Measurements from ENCODE around the gene ATOH8. TPM values are rescaled to one million over a fixed set of nuclear protein-coding genes. Genes with fewer than 3 reads are reported as not detected.

Gene ATOH8, protein sequence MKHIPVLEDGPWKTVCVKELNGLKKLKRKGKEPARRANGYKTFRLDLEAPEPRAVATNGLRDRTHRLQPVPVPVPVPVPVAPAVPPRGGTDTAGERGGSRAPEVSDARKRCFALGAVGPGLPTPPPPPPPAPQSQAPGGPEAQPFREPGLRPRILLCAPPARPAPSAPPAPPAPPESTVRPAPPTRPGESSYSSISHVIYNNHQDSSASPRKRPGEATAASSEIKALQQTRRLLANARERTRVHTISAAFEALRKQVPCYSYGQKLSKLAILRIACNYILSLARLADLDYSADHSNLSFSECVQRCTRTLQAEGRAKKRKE
- polyA plus RNA-seq (ENCODE audit: low read depth in 6 of 6) = not detected

DNA sequence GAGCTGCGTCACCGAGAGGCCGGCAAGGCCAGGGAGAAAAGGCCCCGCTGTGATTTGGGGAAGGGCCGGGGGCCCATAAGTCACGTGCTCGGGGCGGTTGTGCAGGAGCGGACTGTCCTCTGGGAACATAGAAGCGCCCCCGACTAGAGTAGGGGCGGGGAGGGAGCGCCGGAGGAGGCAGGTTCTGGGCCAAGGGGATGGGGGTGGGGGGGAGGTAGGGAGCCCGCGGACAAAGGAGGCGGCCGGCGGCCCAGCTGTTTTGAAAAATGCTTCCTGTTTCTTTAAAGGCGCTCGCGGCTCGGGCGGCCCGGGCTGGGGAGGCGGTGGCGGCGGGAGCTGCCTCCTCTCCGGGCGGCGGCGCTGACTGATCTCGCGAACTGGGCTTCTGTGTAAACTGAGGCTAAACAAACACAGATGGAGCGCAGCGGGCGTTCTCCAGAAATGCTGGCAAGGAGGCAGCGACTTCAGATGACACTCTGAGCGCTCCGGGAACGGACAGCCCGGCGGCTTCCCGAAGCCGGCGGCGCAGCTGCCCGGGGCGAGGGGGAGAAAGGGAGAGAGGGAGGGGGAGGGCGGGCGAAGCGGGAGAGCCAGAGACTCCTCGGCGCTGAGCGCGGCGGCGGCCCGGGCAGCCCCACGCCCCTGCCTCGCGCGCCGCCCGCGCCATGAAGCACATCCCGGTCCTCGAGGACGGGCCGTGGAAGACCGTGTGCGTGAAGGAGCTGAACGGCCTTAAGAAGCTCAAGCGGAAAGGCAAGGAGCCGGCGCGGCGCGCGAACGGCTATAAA lies at the start of gene ATOH8:
ATOH8 (plus strand) TSS at position 467 of the 788 bp plus-strand sequence; CDS start at position 666, 199 bp downstream.
- H3K4me1 Mint-ChIP-seq = peaks cover 29 to 36% (median 32%) of the 10 kb centered on the region in 3 donors
- peak within 1 kb of the TSS in 3 of 6 donors; percentile 69 to 79 (median 75) for H3K27ac Mint-ChIP-seq
- H3K36me3 Mint-ChIP-seq = no peaks in the 10 kb centered on the region
- H3K4me3 Mint-ChIP-seq = peak within 1 kb of the TSS; percentile 85 to 94 (median 90)
- H3K9me3 Mint-ChIP-seq = peaks cover 0 to 5% (median 0%) of the 10 kb centered on the region in 7 donors
- peak; percentile 24 to 29 for ATAC-seq (ENCODE audit: low read depth in 2 of 2)
- DNase-seq = peak; percentile 35
- H3K27me3 Mint-ChIP-seq = peaks cover 29 to 52% (median 44%) of the 10 kb centered on the region in 3 donors

DNA sequence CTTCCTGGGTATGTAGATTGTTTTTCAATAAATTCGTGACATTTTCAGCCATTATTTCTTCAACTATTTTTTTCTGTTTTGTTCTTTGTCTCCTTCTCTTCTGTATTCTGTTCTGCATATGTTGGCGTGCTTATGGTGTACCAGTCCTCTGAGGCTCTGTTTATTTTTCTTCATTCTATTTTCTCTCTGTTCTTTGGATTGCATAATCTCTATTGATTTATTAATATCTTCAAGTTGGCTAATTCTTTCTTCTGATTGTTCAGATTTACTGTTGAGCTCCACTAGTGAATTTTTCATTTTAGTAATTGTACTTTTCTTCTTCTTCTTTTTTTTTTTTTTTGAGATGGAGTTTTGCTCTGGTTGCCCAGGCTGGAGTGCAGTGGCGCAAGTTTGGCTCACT lies 49.8 kb upstream of the ATOH8 start:
- H3K4me1 Mint-ChIP-seq = peaks cover 30 to 44% (median 44%) of the 10 kb centered on the region in 3 donors
- DNase-seq (no peak), ATAC-seq (ENCODE audit: low read depth in 2 of 2) (no peak)
- peaks cover 0 to 3% (median 0%) of the 10 kb centered on the region in 7 donors for H3K9me3 Mint-ChIP-seq
- peak overlapping the region in 5 of 8 donors; percentile 2 to 88 (median 83) for H3K4me3 Mint-ChIP-seq
- no peaks in the 10 kb centered on the region for H3K36me3 Mint-ChIP-seq
- H3K27me3 Mint-ChIP-seq = peaks cover 0 to 5% (median 0%) of the 10 kb centered on the region in 3 donors
- peak overlapping the region; percentile 89 to 96 (median 92) for H3K27ac Mint-ChIP-seq

DNA sequence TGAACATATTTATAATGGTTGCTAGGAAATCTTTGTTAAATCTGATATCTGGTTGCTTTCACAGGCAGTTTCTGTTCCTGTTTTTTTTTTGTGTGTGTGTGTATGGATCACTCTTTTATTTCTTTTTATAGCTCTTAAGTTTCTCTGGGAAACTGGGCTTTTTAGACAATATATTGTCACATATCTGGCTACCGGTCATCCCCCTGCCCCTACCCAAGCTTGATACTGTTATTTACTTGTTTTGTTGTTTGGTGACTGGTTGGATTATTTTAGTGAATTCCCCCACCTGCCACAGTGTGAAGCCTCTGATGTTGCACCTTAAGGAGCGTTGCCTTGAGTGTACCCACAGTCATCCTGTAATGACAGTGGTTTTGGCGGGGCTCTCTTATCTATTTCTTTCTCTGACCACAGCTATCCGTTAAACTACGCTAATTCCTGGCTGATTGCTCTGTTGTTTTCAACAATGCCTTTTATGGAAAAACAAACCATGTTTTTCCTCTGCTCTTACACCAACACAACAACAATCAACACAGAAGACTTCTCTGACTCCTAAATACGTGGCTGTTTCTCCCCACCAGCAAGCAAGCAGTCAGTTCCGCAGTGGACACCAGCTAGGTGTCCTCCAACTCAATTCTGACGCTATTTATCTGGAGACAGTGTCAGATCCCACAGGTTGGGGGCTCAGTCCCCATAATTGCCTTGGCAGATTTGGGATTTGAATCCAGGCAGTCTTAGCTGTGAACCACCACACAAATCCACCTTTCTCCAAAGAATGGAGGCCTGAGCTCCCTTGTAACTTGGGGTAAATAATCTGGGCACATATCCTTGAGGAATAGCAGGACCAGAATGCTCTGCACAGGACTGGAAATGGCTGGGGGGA lies 48.8 kb upstream of the ATOH8 start:
- ATAC-seq (ENCODE audit: low read depth in 2 of 2) (peak; percentile 66 to 70), DNase-seq (peak; percentile 69)
- H3K36me3 Mint-ChIP-seq = no peaks in the 10 kb centered on the region
- H3K4me1 Mint-ChIP-seq = peaks cover 30 to 44% (median 44%) of the 10 kb centered on the region in 3 donors
- H3K9me3 Mint-ChIP-seq = peaks cover 0 to 2% (median 0%) of the 10 kb centered on the region in 7 donors
- H3K27ac Mint-ChIP-seq = peak overlapping the region; percentile 89 to 96 (median 92)
- peak overlapping the region; percentile 46 to 88 (median 80) for H3K4me3 Mint-ChIP-seq
- H3K27me3 Mint-ChIP-seq = peaks cover 0 to 13% (median under 1%) of the 10 kb centered on the region in 3 donors

DNA sequence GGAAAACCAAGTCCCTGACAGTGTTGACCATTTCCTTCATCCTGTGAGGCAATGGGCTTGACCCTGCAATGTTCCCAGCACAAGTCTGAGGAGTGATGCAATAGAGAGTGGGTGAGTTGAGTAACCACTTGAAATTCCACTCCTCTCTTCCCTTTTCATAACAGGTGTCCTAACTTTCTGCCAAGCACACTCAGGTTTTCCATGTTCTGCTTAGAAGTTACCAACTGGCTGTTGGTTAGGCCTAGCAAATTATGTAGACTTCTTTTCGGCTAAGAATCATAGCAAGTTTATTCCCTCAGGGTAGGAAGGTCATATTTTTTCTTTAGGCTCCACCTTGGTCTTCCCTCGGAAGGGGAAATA lies 48.1 kb upstream of the ATOH8 start:
- H3K9me3 Mint-ChIP-seq = peaks cover 0 to 2% (median 0%) of the 10 kb centered on the region in 7 donors
- H3K4me3 Mint-ChIP-seq = peak overlapping the region in 3 of 8 donors; percentile 25 to 88 (median 83)
- H3K27ac Mint-ChIP-seq = peak overlapping the region; percentile 24 to 96 (median 92)
- ATAC-seq (ENCODE audit: low read depth in 2 of 2) (no peak), DNase-seq (no peak)
- H3K36me3 Mint-ChIP-seq = no peaks in the 10 kb centered on the region
- H3K27me3 Mint-ChIP-seq = peaks cover 3 to 14% (median 7%) of the 10 kb centered on the region in 3 donors
- H3K4me1 Mint-ChIP-seq = peaks cover 30 to 44% (median 44%) of the 10 kb centered on the region in 3 donors

DNA sequence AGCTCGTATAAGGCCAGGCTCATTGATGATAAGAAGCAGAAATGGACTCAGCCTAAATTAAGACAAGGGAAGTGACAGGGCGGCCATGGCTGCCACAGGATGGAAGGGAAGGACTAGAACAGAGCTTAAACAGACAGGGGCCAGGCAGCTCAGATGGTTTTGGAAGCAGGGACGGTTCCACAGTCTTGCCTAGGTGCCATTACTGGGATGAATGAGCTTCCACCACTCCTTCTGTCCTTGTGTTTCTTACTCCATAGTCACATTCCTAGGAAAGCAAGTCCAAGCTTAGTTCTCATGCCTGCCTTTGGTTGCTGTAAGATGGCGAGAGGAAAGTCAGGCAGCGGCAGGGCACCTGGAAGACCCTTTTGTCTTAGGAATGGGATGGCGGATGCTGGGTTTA lies 47.7 kb upstream of the ATOH8 start:
- Mint-ChIP-seq H3K27me3 (peaks cover 7 to 14% (median 11%) of the 10 kb centered on the region in 3 donors), H3K27ac (peak overlapping the region in 5 of 6 donors; percentile 24 to 96 (median 91)), H3K4me3 (peak overlapping the region in 2 of 8 donors; percentile 25 to 72), H3K36me3 (no peaks in the 10 kb centered on the region), H3K4me1 (peaks cover 30 to 44% (median 44%) of the 10 kb centered on the region in 3 donors), H3K9me3 (peaks cover 0 to 2% (median 0%) of the 10 kb centered on the region in 7 donors)
- DNase-seq = no peak
- ATAC-seq (ENCODE audit: low read depth in 2 of 2) = no peak

DNA sequence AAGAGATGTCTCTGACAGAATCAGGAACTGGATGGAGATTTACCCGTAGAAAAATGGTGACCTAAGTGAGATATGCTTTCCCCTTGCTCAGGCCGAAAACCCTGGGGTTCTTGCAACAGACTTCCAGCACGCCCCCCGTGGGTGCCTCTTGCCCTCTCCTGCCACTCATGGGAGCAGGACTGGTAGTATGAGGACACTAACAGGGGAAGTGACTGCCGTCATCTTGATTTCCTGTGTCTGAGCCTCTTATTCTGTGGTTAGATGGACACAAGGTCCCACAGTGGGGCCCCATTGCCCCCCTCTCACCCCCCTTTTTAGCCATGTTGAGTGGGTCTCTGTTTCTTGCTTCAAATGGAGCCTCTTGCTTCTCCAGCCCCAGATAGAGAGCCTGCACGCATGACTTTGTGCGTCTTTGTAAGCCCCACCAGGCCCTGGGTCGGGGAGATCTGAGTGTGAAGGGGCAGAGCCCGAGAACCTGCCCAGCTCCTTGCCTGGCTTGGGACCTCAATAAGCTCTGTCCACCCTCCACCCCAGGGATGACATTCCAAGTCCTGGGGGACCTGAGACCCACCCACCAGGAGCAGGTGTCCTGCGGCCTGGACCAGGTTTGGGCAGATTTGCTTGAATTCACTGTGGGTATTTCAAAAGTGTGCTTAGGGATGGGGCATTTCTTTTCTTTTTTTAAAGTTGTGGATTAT lies 47.0 kb upstream of the ATOH8 start:
- Mint-ChIP-seq H3K4me1 (peaks cover 30 to 44% (median 44%) of the 10 kb centered on the region in 3 donors), H3K36me3 (no peaks in the 10 kb centered on the region), H3K4me3 (peak overlapping the region in 2 of 8 donors; percentile 20 to 46), H3K9me3 (peaks cover 0 to 2% (median 0%) of the 10 kb centered on the region in 7 donors), H3K27ac (peak overlapping the region; percentile 29 to 97 (median 82)), H3K27me3 (peaks cover 13 to 17% (median 14%) of the 10 kb centered on the region in 3 donors)
- ATAC-seq (ENCODE audit: low read depth in 2 of 2) (no peak), DNase-seq (no peak)

DNA sequence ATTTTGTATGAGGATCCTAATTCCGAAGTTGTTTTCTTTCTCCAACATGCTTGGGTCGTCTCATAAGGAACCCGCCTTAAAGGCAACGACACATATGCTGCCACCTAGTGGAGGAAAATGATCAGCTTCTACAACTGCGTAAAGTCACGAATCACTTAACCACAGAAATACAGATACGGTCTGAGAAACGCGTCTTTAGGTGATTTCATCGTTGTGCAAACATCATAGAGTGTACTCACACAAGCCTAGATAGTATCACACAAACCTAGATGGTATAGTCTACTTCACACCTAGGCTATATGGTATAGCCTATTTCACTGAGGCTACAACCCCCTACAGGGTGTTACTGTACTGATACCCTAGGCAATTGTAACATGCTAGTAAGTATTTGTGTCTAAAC lies 46.5 kb upstream of the ATOH8 start:
- Mint-ChIP-seq H3K27ac (peak overlapping the region in 5 of 6 donors; percentile 63 to 97 (median 88)), H3K9me3 (peaks cover 0 to 2% (median 0%) of the 10 kb centered on the region in 7 donors), H3K36me3 (no peaks in the 10 kb centered on the region), H3K4me3 (peak overlapping the region in 2 of 8 donors; percentile 20 to 46), H3K4me1 (peaks cover 30 to 46% (median 44%) of the 10 kb centered on the region in 3 donors), H3K27me3 (peaks cover 14 to 18% (median 15%) of the 10 kb centered on the region in 3 donors)
- DNase-seq (peak; percentile 76), ATAC-seq (ENCODE audit: low read depth in 2 of 2) (peak; percentile 69 to 79)

DNA sequence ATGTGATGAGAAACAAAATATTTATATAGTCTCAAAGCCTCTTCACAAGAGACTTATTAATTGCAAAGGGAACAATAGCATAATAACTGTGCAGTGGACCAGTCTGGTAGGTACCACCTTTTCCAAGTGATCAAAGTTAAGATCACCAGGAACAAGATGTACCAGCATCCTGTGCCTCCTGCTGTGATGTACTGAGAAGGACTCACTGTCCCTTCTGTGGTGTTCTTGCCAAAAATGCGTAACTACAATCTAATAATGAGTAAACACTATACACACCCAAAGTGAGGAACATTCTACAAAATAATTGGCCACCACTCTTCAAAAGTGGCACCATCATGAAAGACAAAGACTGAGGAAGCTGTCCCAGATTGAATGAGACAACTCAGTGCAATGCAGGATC lies 45.1 kb upstream of the ATOH8 start:
- peaks cover 24 to 40% (median 38%) of the 10 kb centered on the region in 3 donors for H3K4me1 Mint-ChIP-seq
- ATAC-seq (ENCODE audit: low read depth in 2 of 2) (no peak), DNase-seq (no peak)
- H3K27ac Mint-ChIP-seq = no peak overlapping the region
- H3K27me3 Mint-ChIP-seq = peaks cover 14 to 21% (median 18%) of the 10 kb centered on the region in 3 donors
- peaks cover 0 to 2% (median 0%) of the 10 kb centered on the region in 7 donors for H3K9me3 Mint-ChIP-seq
- no peaks in the 10 kb centered on the region for H3K36me3 Mint-ChIP-seq
- H3K4me3 Mint-ChIP-seq = no peak overlapping the region

DNA sequence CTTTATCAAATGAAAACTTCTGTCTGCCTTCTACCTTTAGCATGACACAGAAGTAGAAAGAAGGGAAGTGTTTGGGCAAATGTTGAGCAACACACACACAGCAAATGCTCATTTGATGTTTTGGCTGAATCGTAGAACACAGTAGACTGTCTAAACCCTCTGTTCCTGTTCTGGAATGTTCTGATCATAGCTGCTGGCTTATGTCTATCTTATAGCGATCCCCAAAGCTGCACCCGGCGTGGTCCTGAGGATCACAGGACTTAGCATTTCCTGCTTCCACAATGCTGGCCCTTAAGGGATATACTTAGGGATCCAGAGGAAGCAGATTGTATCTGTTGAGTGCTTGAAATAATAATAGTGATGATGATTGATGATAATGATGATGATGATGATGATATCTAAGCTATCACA lies 44.4 kb upstream of the ATOH8 start:
- peaks cover 14 to 24% (median 21%) of the 10 kb centered on the region in 3 donors for H3K27me3 Mint-ChIP-seq
- H3K4me1 Mint-ChIP-seq = peaks cover 19 to 32% (median 30%) of the 10 kb centered on the region in 3 donors
- no peaks in the 10 kb centered on the region for H3K9me3 Mint-ChIP-seq
- DNase-seq = no peak
- H3K36me3 Mint-ChIP-seq = no peaks in the 10 kb centered on the region
- no peak overlapping the region for H3K4me3 Mint-ChIP-seq
- no peak overlapping the region for H3K27ac Mint-ChIP-seq
- ATAC-seq (ENCODE audit: low read depth in 2 of 2) = no peak

DNA sequence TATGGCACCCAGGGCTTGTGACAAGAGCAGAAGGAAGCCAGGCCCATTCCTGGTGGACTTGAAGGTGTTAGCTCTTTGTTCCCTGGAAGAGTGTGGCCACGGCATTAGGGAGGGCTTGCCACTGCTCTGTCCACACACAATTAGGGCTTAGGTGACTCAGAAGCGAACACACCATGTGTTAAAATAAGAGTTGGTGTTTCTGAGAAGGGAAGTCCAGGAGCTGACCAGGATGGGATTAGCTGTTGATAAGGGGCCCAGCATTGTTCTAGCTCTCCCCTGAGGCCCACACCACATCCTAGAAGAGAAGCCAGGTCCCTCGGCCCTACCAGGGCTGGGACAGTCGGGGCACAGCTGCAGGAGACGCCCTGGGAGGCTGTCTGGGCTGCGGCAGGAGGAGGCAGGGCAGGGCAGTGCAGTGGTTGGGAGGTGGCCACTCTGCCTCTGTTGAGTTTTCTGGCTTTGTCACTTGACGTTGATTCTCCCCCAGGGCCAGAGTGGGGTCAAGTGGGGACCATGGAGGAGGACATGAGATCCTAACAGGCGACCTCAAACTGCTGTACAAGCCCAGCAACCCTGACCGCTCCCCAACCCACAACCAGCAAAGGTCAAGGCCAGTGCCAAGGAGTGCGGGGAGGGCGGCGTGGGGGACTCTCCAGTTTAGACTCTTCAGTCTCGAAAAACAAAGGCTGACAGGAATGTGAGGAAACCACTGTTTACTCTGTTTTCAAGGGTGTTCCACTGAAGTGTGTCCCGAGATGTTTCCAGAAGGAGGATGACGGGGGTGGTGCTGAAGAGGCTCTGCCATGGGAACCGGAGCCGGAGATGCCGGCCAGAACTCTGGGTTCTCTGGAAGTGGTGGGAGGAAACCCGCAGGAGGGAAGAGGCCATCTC lies 42.9 kb upstream of the ATOH8 start:
- no peaks in the 10 kb centered on the region for H3K9me3 Mint-ChIP-seq
- DNase-seq (no peak), ATAC-seq (ENCODE audit: low read depth in 2 of 2) (no peak)
- no peak overlapping the region for H3K4me3 Mint-ChIP-seq
- peak overlapping the region in 5 of 6 donors; percentile 9 to 72 (median 38) for H3K27ac Mint-ChIP-seq
- H3K4me1 Mint-ChIP-seq = peaks cover 6 to 17% (median 15%) of the 10 kb centered on the region in 3 donors
- H3K36me3 Mint-ChIP-seq = no peaks in the 10 kb centered on the region
- H3K27me3 Mint-ChIP-seq = peaks cover 14 to 30% (median 28%) of the 10 kb centered on the region in 3 donors

DNA sequence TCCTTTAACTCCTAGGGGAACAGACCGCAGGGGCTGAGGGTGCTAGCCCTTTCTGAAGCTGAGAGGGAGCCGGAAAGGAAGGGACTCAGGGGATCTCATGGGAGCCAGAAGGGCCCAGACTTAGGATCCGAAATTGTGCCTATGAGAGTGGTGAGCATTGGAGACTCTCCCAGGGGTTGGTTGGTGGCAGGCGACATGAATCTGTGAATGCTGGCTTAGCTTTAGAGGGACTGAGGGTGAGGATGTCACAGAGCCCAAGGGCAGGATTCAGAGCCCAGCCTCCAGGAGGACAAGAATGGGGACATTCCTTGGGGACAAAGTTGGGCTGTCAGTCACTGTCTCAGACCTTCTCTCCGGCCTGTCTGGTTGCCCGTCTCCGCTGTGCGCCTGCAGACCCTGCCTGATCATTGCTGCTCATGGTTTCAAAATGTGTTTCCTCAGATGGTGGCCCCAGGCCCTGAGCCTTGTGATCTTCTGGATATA lies 42.2 kb upstream of the ATOH8 start:
- Mint-ChIP-seq H3K27ac (peak overlapping the region in 1 of 6 donors; percentile 72), H3K4me1 (peaks cover 5 to 11% (median 8%) of the 10 kb centered on the region in 3 donors), H3K4me3 (no peak overlapping the region), H3K9me3 (no peaks in the 10 kb centered on the region), H3K27me3 (peaks cover 14 to 33% (median 30%) of the 10 kb centered on the region in 3 donors), H3K36me3 (no peaks in the 10 kb centered on the region)
- ATAC-seq (ENCODE audit: low read depth in 2 of 2) (no peak), DNase-seq (no peak)
